IMR-90 (cell line): ENCODE results near the gene SLC52A1. TPM values are rescaled to one million over a fixed set of nuclear protein-coding genes. Genes with fewer than 3 reads are reported as not detected.

Experiments
- ATAC-seq: fragments of 200-7000 bp; cut with Tn5 transposase; 2 replicates; pipeline ENCODE4 v1.9.1; 2020; ENCODE audit warnings: low read depth, mild to moderate bottlenecking, moderate library complexity
- BruUV-seq: library from RNA; stranded (reverse); fragments of 400-500 nt; replicated peaks from 2 replicates; lab custom pipeline; 2021; lab: Mats Ljungman, UMichigan
- CTCF ChIA-PET: fragments of 300-600 bp; formaldehyde crosslinking; extraction: SDS; loops from one replicate; lab custom pipeline; 2021; ENCODE audit warnings: antibody characterized with exemption; lab: Yijun Ruan, JAX
- POLR2A ChIA-PET: fragments of 300-600 bp; sonication (Branson Sonifier 250); formaldehyde crosslinking; loops from one replicate; lab custom pipeline; 2022; ENCODE audit warnings: antibody characterized with exemption; ENCODE audit not compliant: unreplicated experiment; lab: Charles Lee
- DNase-seq: peaks from one replicate; pipeline ENCODE4 v3.0.0; 2013
- H2AFZ ChIP-seq: replicated peaks from 2 replicates; pipeline ENCODE3; 2013; ENCODE audit warnings: low read length, mild to moderate bottlenecking; ENCODE audit not compliant: poor library complexity
- H2AK5ac ChIP-seq: 2 replicates; pipeline ENCODE4 v1.6.1; 2013; ENCODE audit warnings: low read depth, low read length, inconsistent platforms
- H2AK9ac ChIP-seq: replicated peaks from 2 replicates; pipeline ENCODE3; 2013; ENCODE audit warnings: mild to moderate bottlenecking, low read depth, low read length, moderate library complexity; ENCODE audit not compliant: poor library complexity
- H2BK120ac ChIP-seq: 2 replicates; pipeline ENCODE4 v1.6.1; 2013; ENCODE audit warnings: low read depth, low read length, inconsistent platforms
- H2BK15ac ChIP-seq: 3 replicates; pipeline ENCODE4 v1.6.1; 2013; ENCODE audit warnings: low read depth, low read length, inconsistent platforms
- H2BK20ac ChIP-seq: 2 replicates; pipeline ENCODE4 v1.6.1; 2013; ENCODE audit warnings: low read depth, mild to moderate bottlenecking, inconsistent platforms, low read length, moderate library complexity
- H2BK5ac ChIP-seq: 2 replicates; pipeline ENCODE4 v1.6.1; 2013; ENCODE audit warnings: mild to moderate bottlenecking, low read depth, low read length, inconsistent platforms; ENCODE audit not compliant: poor library complexity, severe bottlenecking
- H3K14ac ChIP-seq: replicated peaks from 2 replicates; pipeline ENCODE4 v1.6.1; 2013; ENCODE audit warnings: low read depth, low read length, inconsistent platforms
- H3K18ac ChIP-seq: 2 replicates; pipeline ENCODE4 v1.6.1; 2013; ENCODE audit warnings: low read depth, low read length, control low read depth
- H3K23ac ChIP-seq: 2 replicates; pipeline ENCODE4 v1.6.1; 2013; ENCODE audit warnings: low read depth, low read length, inconsistent platforms
- H3K27ac ChIP-seq: 2 replicates; pipeline ENCODE4 v1.5.1; 2013; ENCODE audit warnings: mild to moderate bottlenecking, control low read depth, low read length; ENCODE audit not compliant: insufficient read depth
- H3K27me3 ChIP-seq: 2 replicates; pipeline ENCODE4 v1.6.1; 2013; ENCODE audit warnings: low read length; ENCODE audit not compliant: control insufficient read depth, insufficient read depth
- H3K36me3 ChIP-seq: 2 replicates; pipeline ENCODE4 v1.6.1; 2013; ENCODE audit warnings: low read length, mixed read lengths; ENCODE audit not compliant: control insufficient read depth, insufficient read depth
- H3K4ac ChIP-seq: 2 replicates; pipeline ENCODE4 v1.6.1; 2013; ENCODE audit warnings: low read depth, low read length, inconsistent platforms
- H3K4me1 ChIP-seq: 2 replicates; pipeline ENCODE4 v1.6.1; 2013; ENCODE audit warnings: low read length, mixed read lengths; ENCODE audit not compliant: control insufficient read depth, insufficient read depth
- H3K4me2 ChIP-seq: 2 replicates; pipeline ENCODE4 v1.6.1; 2013; ENCODE audit warnings: low read depth, mild to moderate bottlenecking, control low read depth, low read length, moderate library complexity
- H3K4me3 ChIP-seq: 2 replicates; pipeline ENCODE4 v1.5.1; 2013; ENCODE audit warnings: low read depth, mild to moderate bottlenecking, control low read depth, low read length, moderate library complexity; ENCODE audit not compliant: insufficient read depth
- H3K56ac ChIP-seq: 2 replicates; pipeline ENCODE4 v1.6.1; 2013; ENCODE audit warnings: low read length, inconsistent platforms; ENCODE audit not compliant: insufficient read depth; ENCODE audit errors: extremely low read depth
- H3K79me1 ChIP-seq, 2 experiments: 2 replicates each; pipeline ENCODE4 v1.6.1; 2013; ENCODE audit warnings: low read length in 2 of 2, inconsistent platforms in 1 of 2, low read depth in 1 of 2
- H3K9ac ChIP-seq: 2 replicates; pipeline ENCODE4 v1.6.1; 2013; ENCODE audit warnings: low read depth, low read length, control low read depth
- H3K9me1 ChIP-seq: 2 replicates; pipeline ENCODE4 v1.6.1; 2013; ENCODE audit warnings: low read length, inconsistent platforms; ENCODE audit not compliant: insufficient read depth
- H3K9me3 ChIP-seq: 2 replicates; pipeline ENCODE4 v1.6.1; 2013; ENCODE audit warnings: low read length; ENCODE audit not compliant: control insufficient read depth, insufficient read depth
- H4K20me1 ChIP-seq: 2 replicates; pipeline ENCODE4 v1.6.1; 2013; ENCODE audit warnings: low read length, inconsistent platforms; ENCODE audit not compliant: insufficient read depth
- H4K5ac ChIP-seq: 2 replicates; pipeline ENCODE4 v1.6.1; 2013; ENCODE audit warnings: mild to moderate bottlenecking, low read depth, low read length, control low read depth
- H4K8ac ChIP-seq, 2 experiments: 2 replicates each; pipeline ENCODE4 v1.6.1; 2013; ENCODE audit warnings: low read depth in 2 of 2, low read length in 2 of 2, control low read depth in 1 of 2, inconsistent platforms in 1 of 2
- H4K91ac ChIP-seq: 2 replicates; pipeline ENCODE4 v1.6.1; 2013; ENCODE audit warnings: low read depth, low read length, inconsistent platforms; ENCODE audit not compliant: insufficient read depth
- BHLHE40 ChIP-seq: fragments of 150-350 bp; IDR thresholded peaks from 2 replicates; pipeline ENCODE4 v1.6.1; 2016; ENCODE audit warnings: mild to moderate bottlenecking, low read depth, low read length
- CEBPB ChIP-seq: IDR thresholded peaks from 2 replicates; pipeline ENCODE4 v1.6.1; 2012; ENCODE audit warnings: low read depth, low read length, improper control_type of control experiment
- CHD1 ChIP-seq: IDR thresholded peaks from 2 replicates; pipeline ENCODE4 v1.6.1; 2012; ENCODE audit warnings: low read depth, low read length, improper control_type of control experiment
- FOS ChIP-seq: fragments of 150-350 bp; IDR thresholded peaks from 2 replicates; pipeline ENCODE4 v1.6.1; 2016; ENCODE audit warnings: low read depth, low read length
- MXI1 ChIP-seq: IDR thresholded peaks from 2 replicates; pipeline ENCODE4 v1.6.1; 2012; ENCODE audit warnings: low read depth, mild to moderate bottlenecking, low read length, moderate library complexity, borderline replicate concordance
- NFE2L2 ChIP-seq: fragments of 150-350 bp; IDR thresholded peaks from 2 replicates; pipeline ENCODE4 v1.6.1; 2016; ENCODE audit warnings: low read depth, mild to moderate bottlenecking, low read length
- POLR2A ChIP-seq: IDR thresholded peaks from 2 replicates; pipeline ENCODE4 v1.6.1; 2012; ENCODE audit warnings: mild to moderate bottlenecking, low read depth, low read length
- RAD21 ChIP-seq: IDR thresholded peaks from 2 replicates; pipeline ENCODE4 v1.6.1; 2012; ENCODE audit warnings: low read length, improper control_type of control experiment
- RFX5 ChIP-seq: IDR thresholded peaks from 2 replicates; pipeline ENCODE4 v1.8.0; 2012; ENCODE audit warnings: low read depth, mild to moderate bottlenecking, low read length, moderate library complexity
- SMC3 ChIP-seq: fragments of 150-350 bp; IDR thresholded peaks from 2 replicates; pipeline ENCODE4 v1.6.1; 2016; ENCODE audit warnings: low read depth, mild to moderate bottlenecking, antibody characterized with exemption, low read length, moderate library complexity
- WGBS, 2 experiments: methylation state at CpG; one replicate each; pipeline versions ENCODE4 v1.1.5 to v1.1.7; 2013; ENCODE audit warnings: missing lambda C conversion rate in 2 of 2; ENCODE audit not compliant: insufficient read length in 1 of 2; ENCODE audit errors: extremely low coverage in 2 of 2; 5-methylcytosine and 5-hydroxymethylcytosine counted together
- dilution Hi-C: fragments of 300-500 bp; cut with HindIII; formaldehyde crosslinking; loops from one replicate; pipeline ENCODE4 v1.14.3; 2018; ENCODE audit warnings: low sequenced_read_pairs; ENCODE audit not compliant: unreplicated experiment
- in situ Hi-C: fragments of 300-500 bp; cut with MboI; formaldehyde crosslinking; loops from 3 replicates; pipeline ENCODE4 v1.14.3; 2019; ENCODE audit warnings: low sequenced_read_pairs, inconsistent platforms, mixed read lengths
- intact Hi-C: fragments of 100-400 bp; cut with micrococcal nuclease; formaldehyde crosslinking; loops from 2 replicates; pipeline ENCODE4 v1.10.0; 2022
- polyA plus RNA-seq, 3 experiments: library from polyadenylated mRNA; depleted of rRNA; stranded (reverse); fragments of >200 nt; gene quantifications; 2 replicates each; pipeline ENCODE4 v1.2.3, GENCODE V29; 2012; ENCODE audit warnings: low replicate concordance in 1 of 3
- total RNA-seq: library from RNA; depleted of rRNA; stranded (reverse); fragments of >200 nt; gene quantifications from 2 replicates; pipeline ENCODE4 v1.2.3, GENCODE V29; 2012
- TF ChIP-seq, protein P1 (sequence below): conservative IDR thresholded peaks from 2 replicates; pipeline ENCODE4 v1.5.1; 2012; ENCODE audit warnings: mild to moderate bottlenecking, low read depth, low read length, improper control_type of control experiment
- TF ChIP-seq, protein P2 (sequence below): fragments of 150-350 bp; IDR thresholded peaks from 2 replicates; pipeline ENCODE4 v1.6.1; 2016; ENCODE audit warnings: low read depth, mild to moderate bottlenecking, low read length, moderate library complexity, borderline replicate concordance

SLC52A1 gene
- total and polyA plus RNA-seq, 2 of the 4 experiments (the other 2 are of a cell fraction) = not detected

GRCh38 chr17:5032865-5033264, 2.4 kb downstream of the SLC52A1 start:
- peak overlapping the region; percentile 52 for H2AFZ ChIP-seq
- no peaks in the 10 kb centered on the region for H3K4me1 ChIP-seq
- H3K23ac ChIP-seq = no peak overlapping the region
- no peak overlapping the region for H3K9ac ChIP-seq
- no peak overlapping the region for H4K5ac ChIP-seq
- H3K36me3 ChIP-seq = no peaks in the 10 kb centered on the region
- no peak overlapping the region for H3K27ac ChIP-seq
- no peaks in the 10 kb centered on the region for H4K20me1 ChIP-seq
- no peak for TF ChIP-seq FOS
- TF ChIP-seq SMC3 = no peak
- no peak for TF ChIP-seq NFE2L2
- TF ChIP-seq, protein P1, sequence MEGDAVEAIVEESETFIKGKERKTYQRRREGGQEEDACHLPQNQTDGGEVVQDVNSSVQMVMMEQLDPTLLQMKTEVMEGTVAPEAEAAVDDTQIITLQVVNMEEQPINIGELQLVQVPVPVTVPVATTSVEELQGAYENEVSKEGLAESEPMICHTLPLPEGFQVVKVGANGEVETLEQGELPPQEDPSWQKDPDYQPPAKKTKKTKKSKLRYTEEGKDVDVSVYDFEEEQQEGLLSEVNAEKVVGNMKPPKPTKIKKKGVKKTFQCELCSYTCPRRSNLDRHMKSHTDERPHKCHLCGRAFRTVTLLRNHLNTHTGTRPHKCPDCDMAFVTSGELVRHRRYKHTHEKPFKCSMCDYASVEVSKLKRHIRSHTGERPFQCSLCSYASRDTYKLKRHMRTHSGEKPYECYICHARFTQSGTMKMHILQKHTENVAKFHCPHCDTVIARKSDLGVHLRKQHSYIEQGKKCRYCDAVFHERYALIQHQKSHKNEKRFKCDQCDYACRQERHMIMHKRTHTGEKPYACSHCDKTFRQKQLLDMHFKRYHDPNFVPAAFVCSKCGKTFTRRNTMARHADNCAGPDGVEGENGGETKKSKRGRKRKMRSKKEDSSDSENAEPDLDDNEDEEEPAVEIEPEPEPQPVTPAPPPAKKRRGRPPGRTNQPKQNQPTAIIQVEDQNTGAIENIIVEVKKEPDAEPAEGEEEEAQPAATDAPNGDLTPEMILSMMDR = no peak
- TF ChIP-seq CHD1 = no peak
- TF ChIP-seq MXI1 = no peak
- TF ChIP-seq BHLHE40 = no peak
- TF ChIP-seq, protein P2, sequence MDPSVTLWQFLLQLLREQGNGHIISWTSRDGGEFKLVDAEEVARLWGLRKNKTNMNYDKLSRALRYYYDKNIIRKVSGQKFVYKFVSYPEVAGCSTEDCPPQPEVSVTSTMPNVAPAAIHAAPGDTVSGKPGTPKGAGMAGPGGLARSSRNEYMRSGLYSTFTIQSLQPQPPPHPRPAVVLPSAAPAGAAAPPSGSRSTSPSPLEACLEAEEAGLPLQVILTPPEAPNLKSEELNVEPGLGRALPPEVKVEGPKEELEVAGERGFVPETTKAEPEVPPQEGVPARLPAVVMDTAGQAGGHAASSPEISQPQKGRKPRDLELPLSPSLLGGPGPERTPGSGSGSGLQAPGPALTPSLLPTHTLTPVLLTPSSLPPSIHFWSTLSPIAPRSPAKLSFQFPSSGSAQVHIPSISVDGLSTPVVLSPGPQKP = no peak
- no peak for TF ChIP-seq POLR2A
- no peak for TF ChIP-seq CEBPB
- TF ChIP-seq RFX5 = no peak
- TF ChIP-seq RAD21 = no peak
- no peak for DNase-seq
- WGBS, 2 experiments = 83% methylated on average over 3 of the region's 6 CpGs; no CpG with 5 or more reads in 1 of the 2 experiments
- H2BK120ac ChIP-seq = no peak overlapping the region
- no peak overlapping the region for H3K4ac ChIP-seq
- H3K14ac ChIP-seq = no peak overlapping the region
- no peak overlapping the region for H3K4me2 ChIP-seq
- intact Hi-C loops = no loop called here
- no peaks in the 10 kb centered on the region for H3K9me3 ChIP-seq
- no peak overlapping the region for H2BK5ac ChIP-seq
- H4K8ac ChIP-seq = no peak overlapping the region
- H2AK9ac ChIP-seq = peak overlapping the region; percentile 71
- no peak overlapping the region for H2BK15ac ChIP-seq
- no peak overlapping the region for H3K4me3 ChIP-seq
- no TSS peak for BruUV-seq
- peaks cover 8% of the 10 kb centered on the region for H3K27me3 ChIP-seq
- H3K9me1 ChIP-seq = no peaks in the 10 kb centered on the region; the same call in 1 of the 2 replicates
- ATAC-seq = no peak
- H3K79me1 ChIP-seq = no peaks in the 10 kb centered on the region
- no peak overlapping the region for H3K56ac ChIP-seq
- ChIA-PET CTCF (no interaction called here), POLR2A (no interaction called here)
- H3K18ac ChIP-seq = no peak overlapping the region
- H4K91ac ChIP-seq = no peak overlapping the region
- dilution Hi-C loops = no loop called here
- no peak overlapping the region for H2BK20ac ChIP-seq
- in situ Hi-C loops = no loop called here
- H2AK5ac ChIP-seq = no peak overlapping the region
